ENCODE results near the gene MRPL20.
"Not testable (repeated sequence)": the region's sequence is repeated elsewhere in the genome, so short reads cannot be mapped to it uniquely, and the experiment has no call there.

The MRPL20 gene

GRCh38 chr1:1406821-1407635 lies at the start of gene MRPL20:
Gene MRPL20 (minus strand): TSS chr1:1407293. CDS start chr1:1407217, 76 bp downstream.
- peak; percentile 91 to 94 for DNase-seq (ENCODE audit: low read depth in 2 of 2)

DNA sequence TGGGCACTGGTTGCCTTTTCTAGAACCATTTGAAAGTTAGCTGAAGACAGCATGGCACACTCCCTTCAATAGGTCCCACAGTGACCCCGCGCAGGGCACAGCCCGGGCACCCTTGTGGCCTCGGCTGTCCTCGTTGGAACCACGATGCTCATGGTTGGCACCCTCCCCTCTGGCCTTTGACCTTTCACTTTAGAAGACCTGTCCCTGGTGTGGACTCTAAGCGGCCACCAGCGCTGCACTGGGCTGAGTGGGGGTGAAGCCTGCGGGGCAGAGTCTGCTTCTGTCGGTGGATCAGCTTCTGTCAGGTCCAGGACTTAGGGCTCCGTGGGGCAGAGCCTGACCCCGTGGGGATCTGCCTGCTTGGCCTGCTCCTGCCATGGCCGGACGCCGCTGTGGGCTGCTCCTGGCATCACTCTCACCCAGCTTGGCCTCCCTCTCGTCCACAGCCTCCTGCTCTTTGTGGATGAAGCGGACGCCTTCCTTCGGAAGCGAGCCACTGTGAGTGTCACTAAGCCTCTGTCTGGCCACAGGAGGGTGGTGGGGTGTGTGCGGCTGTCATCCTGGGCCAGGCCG lies 49.7 kb upstream of the MRPL20 start:
- DNase-seq (ENCODE audit: low read depth in 2 of 2), result not testable (repeated sequence)

DNA sequence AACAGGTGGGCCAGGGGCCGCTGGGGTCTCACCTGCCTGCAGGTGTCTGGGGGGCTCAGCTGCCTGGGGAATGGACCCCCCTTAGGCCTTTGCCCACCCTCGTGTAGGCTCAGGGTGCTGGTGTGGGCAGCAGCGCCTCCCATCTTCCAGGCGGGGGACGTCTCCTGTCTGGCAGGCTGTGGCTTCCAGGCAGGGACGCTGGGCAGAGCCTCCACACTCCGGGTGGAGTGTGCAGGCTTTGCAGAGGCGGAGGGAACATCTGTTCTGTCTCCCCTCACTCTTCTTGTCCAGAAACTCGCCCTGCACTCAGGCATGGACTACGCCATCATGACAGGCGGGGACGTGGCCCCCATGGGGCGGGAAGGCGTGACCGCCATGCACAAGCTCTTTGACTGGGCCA lies 48.8 kb upstream of the MRPL20 start:
- DNase-seq (ENCODE audit: low read depth in 2 of 2), result not testable (repeated sequence)

DNA sequence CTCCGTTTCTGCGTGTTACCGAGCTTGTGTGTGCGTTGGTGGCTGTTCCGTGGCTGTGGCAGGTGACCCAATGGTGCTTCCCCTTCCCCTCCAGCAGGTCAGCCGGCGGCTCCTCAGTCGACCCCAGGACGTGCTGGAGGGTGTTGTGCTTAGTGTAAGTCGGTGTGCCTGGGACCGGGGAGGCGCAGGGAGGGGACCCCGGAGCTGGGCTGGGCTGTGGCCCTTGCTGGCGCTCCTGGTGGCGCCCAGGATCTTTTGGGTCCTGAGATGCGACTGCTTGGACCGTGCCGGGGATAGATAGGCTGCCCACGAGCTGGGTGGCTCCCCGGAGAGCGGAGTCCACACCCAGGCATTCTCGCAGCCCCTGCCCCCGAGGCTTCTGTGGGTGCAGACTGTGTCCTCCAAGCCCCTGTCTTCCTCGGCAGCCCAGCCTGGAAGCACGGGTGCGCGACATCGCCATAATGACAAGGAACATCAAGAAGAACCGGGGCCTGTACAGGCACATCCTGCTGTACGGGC lies 48.3 kb upstream of the MRPL20 start:
- DNase-seq (ENCODE audit: low read depth in 2 of 2), result no peak

DNA sequence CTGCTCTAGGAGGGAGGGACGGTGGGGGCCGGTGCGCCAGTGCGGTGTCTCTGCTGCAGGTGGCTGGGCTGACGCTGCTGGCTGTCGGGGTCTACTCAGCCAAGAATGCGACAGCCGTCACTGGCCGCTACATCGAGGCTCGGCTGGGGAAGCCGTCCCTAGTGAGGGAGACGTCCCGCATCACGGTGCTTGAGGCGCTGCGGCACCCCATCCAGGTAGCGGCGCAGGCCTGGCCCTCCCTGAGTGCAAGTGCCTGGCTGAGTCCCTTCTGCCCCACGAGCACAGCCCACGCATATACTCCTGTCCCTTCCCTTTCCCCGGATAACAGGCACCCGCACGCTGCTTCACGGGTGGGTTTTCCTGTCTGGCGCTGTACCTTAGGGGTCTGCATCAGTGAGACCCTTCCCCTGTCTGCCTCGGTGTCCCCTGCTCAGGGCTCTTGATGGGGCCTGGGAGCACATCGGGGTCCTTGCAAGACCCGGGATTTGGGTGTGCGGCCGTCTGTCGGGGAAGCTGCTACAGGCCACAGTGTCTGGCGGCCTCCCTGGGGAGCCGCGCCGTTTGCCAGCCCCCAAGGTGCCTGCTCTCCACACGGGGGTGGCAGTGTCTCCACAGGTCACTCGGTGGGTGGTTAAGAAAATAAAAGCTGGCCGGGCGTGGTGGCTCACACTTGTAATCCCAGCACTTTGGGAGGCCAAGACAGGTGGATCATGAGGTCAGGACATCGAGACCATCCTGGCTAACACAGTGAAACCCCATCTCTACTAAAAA lies 47.4 kb upstream of the MRPL20 start:
- not testable (repeated sequence) for DNase-seq (ENCODE audit: low read depth in 2 of 2)

DNA sequence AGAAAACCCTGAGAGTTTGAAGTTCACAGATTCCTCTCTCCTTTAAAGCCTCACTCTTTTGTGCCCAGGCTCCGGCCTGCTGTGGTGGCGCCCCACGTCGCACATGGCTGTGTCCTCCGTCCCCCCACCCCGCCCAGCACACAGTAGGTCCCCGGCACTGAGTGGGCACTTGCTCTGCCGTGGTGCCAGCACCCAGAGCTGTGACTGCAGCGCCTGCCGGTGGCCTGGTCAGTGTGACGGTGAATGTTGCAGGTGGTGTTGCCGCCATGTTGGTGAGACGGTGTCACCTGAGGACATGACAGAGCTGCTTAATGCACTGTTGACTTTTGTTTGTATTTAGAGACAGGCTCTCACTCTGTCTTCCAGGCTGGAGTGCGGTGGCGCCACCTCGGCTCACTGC lies 45.8 kb upstream of the MRPL20 start:
- no peak for DNase-seq (ENCODE audit: low read depth in 2 of 2)

GRCh38 chr1:1452365-1452739 lies 45.3 kb upstream of the MRPL20 start:
- DNase-seq (ENCODE audit: low read depth in 2 of 2), result not testable (repeated sequence)

- no peak for DNase-seq (ENCODE audit: low read depth in 2 of 2)
Observed at GRCh38 chr1:1451696-1452364, 44.7 kb upstream of the MRPL20 start.

DNA sequence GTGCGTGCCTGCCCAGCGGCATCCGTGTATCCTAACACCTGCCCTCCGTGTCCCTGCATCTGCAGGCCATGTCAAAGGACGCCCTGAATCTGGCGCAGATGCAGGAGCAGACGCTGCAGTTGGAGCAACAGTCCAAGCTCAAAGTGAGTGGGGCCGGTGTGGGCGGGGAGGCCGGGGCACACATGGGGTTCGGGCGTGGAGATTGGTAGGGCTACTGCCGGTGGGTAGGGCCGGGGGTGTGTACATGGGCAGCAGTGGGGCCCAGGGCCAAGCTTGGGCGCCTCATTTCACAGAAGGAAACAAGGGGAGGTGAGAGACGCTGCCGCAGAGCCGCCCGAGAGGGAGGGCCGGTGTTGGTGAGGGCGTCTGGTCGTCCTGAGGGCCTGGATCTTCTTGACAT lies 43.5 kb upstream of the MRPL20 start:
- DNase-seq (ENCODE audit: low read depth in 2 of 2), result not testable (repeated sequence)

DNA sequence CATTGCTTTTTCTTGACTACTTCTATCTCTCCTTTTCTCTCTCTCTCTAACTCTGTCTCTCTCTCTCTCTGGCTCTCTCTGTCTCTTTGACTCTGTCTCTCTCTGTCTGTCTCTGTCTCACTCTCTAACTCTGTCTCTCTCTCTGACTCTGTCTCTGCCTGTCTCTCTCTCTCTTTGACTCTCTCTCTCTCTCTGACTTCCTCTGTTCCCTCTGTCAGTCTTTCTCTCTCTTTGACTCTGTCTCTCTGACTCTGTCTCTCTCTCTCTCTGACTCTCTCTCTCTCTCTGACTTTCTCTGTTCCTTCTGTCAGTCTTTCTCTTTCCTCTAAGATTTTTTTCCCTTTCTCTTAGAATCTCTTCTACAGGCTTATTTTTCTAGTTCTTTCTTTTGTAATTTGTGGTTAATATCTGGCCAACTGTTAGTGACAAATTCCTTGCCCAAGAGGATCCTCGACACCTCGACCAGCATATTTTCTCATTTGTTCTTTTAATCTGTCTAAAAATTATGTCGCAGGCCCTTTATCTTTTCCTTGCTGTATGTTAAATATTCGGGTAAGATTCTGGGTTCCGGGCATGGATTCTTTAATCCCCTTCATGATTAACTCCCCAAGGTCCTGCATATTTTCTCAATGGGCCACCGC lies 42.1 kb upstream of the MRPL20 start, which contains the start of gene ATAD3C:
Gene ATAD3C, plus strand, starts transcription at position 591 of the 641 bp plus-strand sequence. CDS start 995 bp downstream, outside the sequence.
- DNase-seq (ENCODE audit: low read depth in 2 of 2), result no peak

- not testable (repeated sequence) for DNase-seq (ENCODE audit: low read depth in 2 of 2)
Observed at GRCh38 chr1:1446631-1447030, 39.5 kb upstream of the MRPL20 start.

DNA sequence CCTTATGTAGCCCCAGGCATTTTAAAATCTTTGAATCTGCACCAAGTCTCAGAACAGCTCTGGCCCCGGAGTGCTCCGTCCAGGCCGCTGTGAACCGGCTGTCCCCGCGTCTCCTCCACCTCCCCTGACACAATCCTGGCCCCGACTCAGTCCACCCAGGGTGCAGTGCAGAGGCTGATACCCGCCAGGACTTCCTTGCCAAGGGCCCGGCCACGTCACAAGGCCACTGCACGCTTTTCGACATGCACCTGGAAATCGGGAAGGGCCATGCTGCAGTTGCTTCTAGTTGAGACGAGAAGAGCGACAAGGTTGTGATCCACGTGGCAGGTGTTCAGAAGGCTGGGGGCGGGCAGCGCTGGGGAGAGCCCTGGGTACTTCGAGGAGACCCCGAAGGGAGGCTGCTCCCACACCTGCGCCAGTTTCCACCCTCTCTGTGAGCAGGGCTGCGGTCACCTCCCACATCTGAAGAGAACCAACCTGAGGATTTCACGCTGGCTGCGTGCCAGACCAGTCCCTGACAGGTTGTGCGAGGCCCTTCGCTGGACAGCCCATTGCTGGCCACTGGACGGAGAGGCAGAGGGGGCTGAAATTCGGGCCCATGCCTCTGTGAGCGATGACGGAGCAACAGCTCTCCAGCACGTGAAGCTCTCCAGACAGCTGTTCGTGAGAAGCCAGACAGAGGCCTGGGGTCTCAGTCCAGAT lies 35.1 kb upstream of the MRPL20 start:
- no peak for DNase-seq (ENCODE audit: low read depth in 2 of 2)

GRCh38 chr1:1441002-1441888 lies 34.2 kb upstream of the MRPL20 start:
- peak in 1 of 2 donors; percentile 28 for DNase-seq (ENCODE audit: low read depth in 2 of 2)

DNA sequence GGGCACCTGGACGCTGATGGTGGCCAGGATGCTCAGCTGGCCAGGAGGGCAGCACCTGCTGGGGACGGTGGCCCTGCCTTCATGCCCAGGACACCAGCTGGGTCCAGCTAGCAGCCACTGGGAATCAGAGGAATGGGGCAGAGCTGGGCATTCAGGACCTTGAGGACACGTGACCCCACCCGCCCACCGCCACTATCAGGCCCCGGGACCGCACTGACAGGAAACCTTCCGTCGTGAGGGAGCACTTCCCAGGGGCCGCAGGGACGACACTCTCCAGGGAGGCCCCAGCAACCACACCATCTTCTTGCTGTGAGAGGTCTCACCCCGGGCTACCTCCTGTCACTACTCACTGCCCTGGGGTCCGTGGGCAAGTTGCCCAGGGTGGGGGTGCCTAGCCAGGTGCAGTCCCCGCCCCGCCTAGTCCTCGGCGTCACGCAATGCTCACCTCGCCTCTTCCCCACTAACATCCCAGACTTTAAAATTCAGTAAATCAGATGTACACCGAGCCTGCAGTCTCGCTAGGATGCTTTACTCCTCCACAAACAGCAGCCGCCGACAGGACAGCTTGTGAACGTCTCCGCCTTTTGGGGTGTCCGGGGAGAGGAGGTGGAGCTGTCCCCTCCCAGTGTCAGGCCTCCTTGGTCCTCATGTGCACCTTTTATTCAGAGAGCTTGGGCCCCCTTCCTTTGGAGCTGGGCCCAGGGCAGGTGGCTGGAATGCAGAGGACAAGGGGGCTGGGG lies 33.3 kb upstream of the MRPL20 start:
- no peak for DNase-seq (ENCODE audit: low read depth in 2 of 2)

GRCh38 chr1:1439546-1440261 lies 32.6 kb upstream of the MRPL20 start:
- DNase-seq (ENCODE audit: low read depth in 2 of 2), result no peak

DNA sequence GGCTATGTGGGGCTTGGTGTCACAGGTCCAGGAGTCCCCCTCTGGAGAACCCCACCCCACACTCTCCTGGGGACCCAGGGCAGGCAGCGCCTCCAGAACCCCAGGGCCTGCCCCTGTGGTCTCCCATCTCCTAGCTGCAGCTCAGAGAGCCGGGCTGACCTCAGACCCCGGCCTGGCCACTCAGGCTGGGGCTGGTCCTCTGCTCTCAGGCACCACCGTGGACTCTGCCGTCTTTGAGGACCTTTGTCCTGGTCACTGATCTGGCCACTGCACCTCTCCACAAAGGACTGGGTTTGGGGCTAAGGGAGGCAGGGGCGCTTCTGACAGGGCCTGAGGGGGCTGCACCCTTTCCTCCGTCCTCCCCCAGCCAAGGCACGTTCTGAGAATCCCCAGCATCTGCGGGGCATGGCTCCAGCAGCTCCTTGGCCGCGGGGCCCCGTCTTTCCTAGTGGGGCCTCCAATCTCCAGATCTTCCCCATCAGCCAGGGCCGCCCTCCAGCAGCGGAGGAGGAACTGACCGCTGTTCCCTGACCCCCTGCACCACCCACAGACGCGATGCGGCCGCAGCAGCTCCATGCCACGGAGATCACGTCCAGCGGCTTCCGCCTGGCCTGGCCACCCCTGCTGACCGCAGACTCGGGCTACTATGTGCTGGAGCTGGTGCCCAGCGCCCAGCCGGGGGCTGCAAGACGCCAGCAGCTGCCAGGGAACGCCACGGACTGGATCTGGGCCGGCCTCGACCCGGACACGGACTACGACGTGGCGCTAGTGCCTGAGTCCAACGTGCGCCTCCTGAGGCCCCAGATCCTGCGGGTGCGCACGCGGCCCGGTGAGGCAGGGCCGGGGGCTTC lies 31.7 kb upstream of the MRPL20 start:
- DNase-seq (ENCODE audit: low read depth in 2 of 2), result no peak

DNA sequence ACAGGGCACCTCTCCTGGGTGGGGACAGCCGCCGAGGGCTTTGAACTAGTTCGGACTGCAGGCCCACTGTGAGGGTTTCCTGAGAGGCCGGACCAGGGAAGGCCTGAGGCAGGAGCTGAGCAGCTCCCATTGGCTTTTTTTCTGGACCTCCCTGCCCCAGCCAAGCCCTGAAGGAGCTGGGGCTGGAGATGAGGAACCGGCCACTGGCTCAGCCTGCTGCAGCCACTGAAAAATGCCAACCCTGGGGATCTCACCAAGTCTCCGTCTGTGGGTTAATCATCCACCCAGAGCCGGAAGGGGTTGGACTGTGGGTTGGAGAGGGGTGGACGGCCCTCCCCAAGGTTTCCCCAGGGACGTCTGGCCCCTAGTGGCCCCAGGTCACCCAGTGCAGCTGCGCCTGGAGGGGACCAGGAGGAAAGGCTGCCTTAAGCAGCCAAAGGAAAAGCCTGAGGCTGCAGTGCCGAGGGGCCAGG lies 30.8 kb upstream of the MRPL20 start:
- no peak for DNase-seq (ENCODE audit: low read depth in 2 of 2)

Measured in activated CD8-positive, alpha-beta memory T cell treated with anti-CD3 and anti-CD28 coated beads for 4 hours (primary cell).